HG02852 (cell line): ENCODE data around the gene CATSPER4.

ENCODE experiments used
- ATAC-seq: cut with Tn5 transposase; IDR thresholded peaks from one replicate; pipeline ENCODE4 v1.9.1; 2021; ENCODE audit warnings: mild to moderate bottlenecking, moderate library complexity; ENCODE audit not compliant: unreplicated experiment

CATSPER4 gene

GRCh38 chr1:26190373-26190987 is at the start of gene CATSPER4:
CATSPER4 (plus strand) TSS chr1:26190602; CDS start chr1:26190628, 26 bp downstream.
- no peak for ATAC-seq

GRCh38 chr1:26142159-26142558 is 48.2 kb upstream of the CATSPER4 start:
- no peak for ATAC-seq

GRCh38 chr1:26145041-26145959 is 45.1 kb upstream of the CATSPER4 start:
- ATAC-seq, result no peak

- ATAC-seq, result no peak
Measured at GRCh38 chr1:26145960-26146294, 44.5 kb upstream of the CATSPER4 start.

- ATAC-seq, result no peak
Measured at GRCh38 chr1:26148887-26149286, 41.5 kb upstream of the CATSPER4 start.

GRCh38 chr1:26153966-26154532 is 36.4 kb upstream of the CATSPER4 start:
- no peak for ATAC-seq

- no peak for ATAC-seq
Measured at GRCh38 chr1:26154750-26155149, 35.7 kb upstream of the CATSPER4 start.

GRCh38 chr1:26155370-26156284 is 34.8 kb upstream of the CATSPER4 start:
- ATAC-seq, result no peak

GRCh38 chr1:26156285-26157038 is 33.9 kb upstream of the CATSPER4 start:
- no peak for ATAC-seq

- ATAC-seq, result no peak
Measured at GRCh38 chr1:26158271-26158907, 32.0 kb upstream of the CATSPER4 start.

- ATAC-seq, result no peak
Measured at GRCh38 chr1:26158908-26159742, 31.3 kb upstream of the CATSPER4 start, which contains the start of gene FAM110D. FAM110D (plus strand) TSS chr1:26159079; CDS start chr1:26161292, 2,213 bp downstream.

- no peak for ATAC-seq
Measured at GRCh38 chr1:26159743-26160039, 30.7 kb upstream of the CATSPER4 start.

GRCh38 chr1:26160527-26161414 is 29.6 kb upstream of the CATSPER4 start:
- ATAC-seq, result no peak

GRCh38 chr1:26161415-26162219 is 28.8 kb upstream of the CATSPER4 start:
- ATAC-seq, result no peak

- ATAC-seq, result no peak
Measured at GRCh38 chr1:26162220-26162709, 28.1 kb upstream of the CATSPER4 start.

- no peak for ATAC-seq
Measured at GRCh38 chr1:26163684-26164035, 26.7 kb upstream of the CATSPER4 start.
